Activated naive CD4-positive, alpha-beta T cell treated with anti-CD3 and anti-CD28 coated beads, Interleukin-2, amount 50 U/mL, for 72 hours (primary cell): ENCODE data around the gene BRI3. TPM values are rescaled to one million over a fixed set of nuclear protein-coding genes. Genes with fewer than 3 reads are reported as not detected.

Source experiments
- total RNA-seq, 2 donors: library from RNA; stranded (reverse); gene quantifications; one replicate each; pipeline ENCODE4 v1.2.3, GENCODE V29; 2022

The BRI3 gene
- total RNA-seq, 2 donors from 2014 or later = 50.0 to 66.4 TPM

Other genes starting within 250 kb of the BRI3 start
- 10 to 100 TPM; 10.8 to 14.9 TPM for gene LMTK2, start 174.8 kb upstream of the BRI3 start, total RNA-seq
- gene BHLHA15, start 70.2 kb upstream of the BRI3 start, total RNA-seq = under 1 TPM in 1 of 2 donors, not detected in 1; 0.66 TPM
- 10 to 100 TPM; 37.9 to 62.0 TPM for gene TECPR1, start 29.5 kb upstream of the BRI3 start, total RNA-seq
- gene BAIAP2L1, start 119.4 kb downstream of the BRI3 start, total RNA-seq = 1 to 10 TPM; 4.2 to 5.1 TPM